ELF-1 (cell line): ENCODE data around the gene CMYA5.

Source experiments
- DNase-seq: peaks from one replicate; pipeline ENCODE4 v3.0.0-alpha.2; 2016; ENCODE audit warnings: low read depth, low spot score

The CMYA5 gene

GRCh38 chr5:79834754-79835714 lies 145.4 kb downstream of the CMYA5 start:
- no peak for DNase-seq

GRCh38 chr5:79837761-79838551 lies 148.3 kb downstream of the CMYA5 start:
- DNase-seq = no peak

GRCh38 chr5:79840084-79840990 lies 150.7 kb downstream of the CMYA5 start:
- no peak for DNase-seq

- DNase-seq = no peak
These were observed 151.5 kb downstream of the CMYA5 start for GRCh38 chr5:79841172-79841571.

GRCh38 chr5:79842006-79842881 lies 152.6 kb downstream of the CMYA5 start:
- DNase-seq = no peak

GRCh38 chr5:79842991-79843390 lies 153.4 kb downstream of the CMYA5 start:
- no peak for DNase-seq

- DNase-seq = no peak
These were observed 154.1 kb downstream of the CMYA5 start for GRCh38 chr5:79843450-79844388.

GRCh38 chr5:79844571-79844970 lies 154.9 kb downstream of the CMYA5 start:
- no peak for DNase-seq

- DNase-seq = no peak
These were observed 156.0 kb downstream of the CMYA5 start for GRCh38 chr5:79845448-79846197.

GRCh38 chr5:79846198-79846521 lies 156.5 kb downstream of the CMYA5 start:
- no peak for DNase-seq

GRCh38 chr5:79847561-79847960 lies 157.9 kb downstream of the CMYA5 start:
- DNase-seq = no peak

- DNase-seq = no peak
These were observed 159.4 kb downstream of the CMYA5 start for GRCh38 chr5:79849061-79849460.
